GM12872 (cell line): Measurements from ENCODE around the gene RTF2.

Experiments used
- TF ChIP-seq, protein P1 (sequence below): IDR thresholded peaks from 3 replicates; pipeline ENCODE4 v1.5.1; 2011; ENCODE audit warnings: low read depth, mild to moderate bottlenecking, low read length, moderate library complexity; ENCODE audit not compliant: insufficient read depth

Gene RTF2

DNA sequence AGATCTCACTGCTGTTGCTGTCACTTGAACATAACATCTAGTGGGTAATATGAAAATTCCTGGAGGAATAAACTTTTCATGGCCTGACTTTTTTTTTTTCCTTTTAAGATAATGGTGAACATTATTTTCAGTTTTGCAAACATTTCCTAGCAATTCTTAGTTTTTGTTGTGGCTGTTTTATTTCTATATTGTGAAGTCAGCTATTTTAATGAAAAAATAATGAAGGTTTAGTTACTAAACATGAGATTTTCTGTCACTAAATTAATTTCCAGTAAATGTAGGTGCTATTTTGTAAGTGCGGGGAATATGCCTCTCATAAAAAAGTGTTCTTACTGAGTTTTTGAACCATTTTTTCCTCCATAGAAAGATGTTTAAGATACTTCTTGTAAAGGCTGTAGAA is 32.7 kb downstream of the RTF2 start:
- TF ChIP-seq, protein P1, sequence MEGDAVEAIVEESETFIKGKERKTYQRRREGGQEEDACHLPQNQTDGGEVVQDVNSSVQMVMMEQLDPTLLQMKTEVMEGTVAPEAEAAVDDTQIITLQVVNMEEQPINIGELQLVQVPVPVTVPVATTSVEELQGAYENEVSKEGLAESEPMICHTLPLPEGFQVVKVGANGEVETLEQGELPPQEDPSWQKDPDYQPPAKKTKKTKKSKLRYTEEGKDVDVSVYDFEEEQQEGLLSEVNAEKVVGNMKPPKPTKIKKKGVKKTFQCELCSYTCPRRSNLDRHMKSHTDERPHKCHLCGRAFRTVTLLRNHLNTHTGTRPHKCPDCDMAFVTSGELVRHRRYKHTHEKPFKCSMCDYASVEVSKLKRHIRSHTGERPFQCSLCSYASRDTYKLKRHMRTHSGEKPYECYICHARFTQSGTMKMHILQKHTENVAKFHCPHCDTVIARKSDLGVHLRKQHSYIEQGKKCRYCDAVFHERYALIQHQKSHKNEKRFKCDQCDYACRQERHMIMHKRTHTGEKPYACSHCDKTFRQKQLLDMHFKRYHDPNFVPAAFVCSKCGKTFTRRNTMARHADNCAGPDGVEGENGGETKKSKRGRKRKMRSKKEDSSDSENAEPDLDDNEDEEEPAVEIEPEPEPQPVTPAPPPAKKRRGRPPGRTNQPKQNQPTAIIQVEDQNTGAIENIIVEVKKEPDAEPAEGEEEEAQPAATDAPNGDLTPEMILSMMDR: no peak

DNA sequence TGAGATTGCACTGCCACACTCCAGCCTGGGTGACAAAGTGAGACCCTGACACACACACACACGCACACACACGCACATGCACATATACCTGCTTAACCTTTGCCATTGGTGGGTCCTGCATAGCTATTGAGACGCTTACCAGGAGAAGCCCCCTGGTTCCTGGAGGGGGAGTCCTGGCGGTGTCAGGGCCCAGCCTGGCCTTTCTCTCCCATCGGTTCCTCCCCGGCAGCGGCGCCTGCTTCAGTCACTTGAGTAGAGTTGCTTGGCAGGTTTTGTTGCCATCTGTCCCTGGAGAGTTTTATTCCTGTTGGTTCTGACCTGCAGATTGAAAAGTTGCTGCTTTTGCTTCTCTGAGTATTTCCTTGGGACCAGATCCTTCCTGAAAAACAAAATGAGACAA is 35.5 kb downstream of the RTF2 start:
- TF ChIP-seq, protein P1: no peak

DNA sequence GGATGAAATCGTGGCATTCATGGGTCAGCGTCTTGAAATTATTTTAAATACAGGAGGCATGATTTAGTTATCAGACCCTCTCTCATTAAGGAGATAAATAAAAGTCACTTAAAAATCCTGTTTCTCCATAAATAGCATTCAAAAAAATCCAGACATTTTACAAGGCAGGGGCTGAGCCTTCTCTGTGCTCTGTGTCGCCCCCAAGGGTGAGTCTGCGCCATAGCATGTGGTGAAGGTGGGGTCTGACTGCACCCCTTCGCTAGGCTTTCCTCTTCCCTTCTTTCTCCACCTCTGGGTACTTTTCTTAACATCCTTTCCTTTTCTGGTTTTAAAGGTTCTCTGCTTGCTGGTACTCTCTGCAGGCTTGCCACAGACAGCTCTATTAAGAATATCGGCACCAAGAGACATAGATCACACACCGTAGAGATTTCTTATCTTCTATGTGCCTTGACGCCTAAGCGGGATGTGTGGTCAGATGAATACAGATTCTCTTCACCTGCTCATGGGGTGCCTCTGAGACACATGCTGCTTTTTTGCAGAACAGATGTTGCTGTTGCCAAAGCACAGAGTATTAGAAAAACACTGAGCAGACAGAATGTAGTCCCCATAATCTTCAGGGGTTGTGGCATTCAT is 36.1 kb downstream of the RTF2 start:
- TF ChIP-seq, protein P1: peak; percentile 60

DNA sequence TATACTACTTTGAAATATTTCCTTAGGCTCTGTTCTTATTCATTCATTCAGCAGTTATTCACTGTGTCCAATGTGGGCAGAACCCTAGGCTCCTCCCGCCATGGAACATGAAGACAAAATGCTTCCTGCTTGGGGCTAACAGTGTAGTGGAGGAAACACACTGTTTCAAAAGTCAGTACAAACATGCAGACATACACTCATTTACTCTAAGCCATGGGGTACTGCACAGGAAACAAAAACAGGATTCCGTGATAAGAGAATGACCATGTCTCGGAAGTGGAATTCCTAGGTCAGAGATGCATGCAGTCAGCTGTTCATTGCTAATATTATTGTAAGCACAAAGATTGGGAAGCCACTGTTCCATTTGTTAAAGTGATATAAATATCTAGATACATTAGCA is 37.7 kb downstream of the RTF2 start:
- TF ChIP-seq, protein P1: no peak

DNA sequence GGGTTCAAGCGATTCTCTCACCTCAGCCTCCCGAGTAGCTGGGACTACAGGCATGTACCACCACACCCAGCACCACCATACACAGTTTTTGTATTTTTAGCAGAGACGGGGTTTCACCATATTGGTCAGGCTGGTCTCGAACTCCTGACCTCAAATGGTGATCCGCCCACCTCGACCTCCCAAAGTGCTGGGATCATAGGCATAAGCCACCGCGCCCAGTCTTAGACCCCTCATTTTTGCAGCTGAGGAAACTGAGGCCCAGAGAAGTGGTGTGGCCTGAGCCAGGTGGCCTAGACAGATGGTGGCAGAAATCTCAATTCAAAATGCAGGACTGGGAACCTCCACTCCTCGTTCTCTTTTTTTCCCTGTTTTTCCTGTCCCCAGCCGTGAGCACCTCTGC is 43.5 kb downstream of the RTF2 start:
- TF ChIP-seq, protein P1: no peak

DNA sequence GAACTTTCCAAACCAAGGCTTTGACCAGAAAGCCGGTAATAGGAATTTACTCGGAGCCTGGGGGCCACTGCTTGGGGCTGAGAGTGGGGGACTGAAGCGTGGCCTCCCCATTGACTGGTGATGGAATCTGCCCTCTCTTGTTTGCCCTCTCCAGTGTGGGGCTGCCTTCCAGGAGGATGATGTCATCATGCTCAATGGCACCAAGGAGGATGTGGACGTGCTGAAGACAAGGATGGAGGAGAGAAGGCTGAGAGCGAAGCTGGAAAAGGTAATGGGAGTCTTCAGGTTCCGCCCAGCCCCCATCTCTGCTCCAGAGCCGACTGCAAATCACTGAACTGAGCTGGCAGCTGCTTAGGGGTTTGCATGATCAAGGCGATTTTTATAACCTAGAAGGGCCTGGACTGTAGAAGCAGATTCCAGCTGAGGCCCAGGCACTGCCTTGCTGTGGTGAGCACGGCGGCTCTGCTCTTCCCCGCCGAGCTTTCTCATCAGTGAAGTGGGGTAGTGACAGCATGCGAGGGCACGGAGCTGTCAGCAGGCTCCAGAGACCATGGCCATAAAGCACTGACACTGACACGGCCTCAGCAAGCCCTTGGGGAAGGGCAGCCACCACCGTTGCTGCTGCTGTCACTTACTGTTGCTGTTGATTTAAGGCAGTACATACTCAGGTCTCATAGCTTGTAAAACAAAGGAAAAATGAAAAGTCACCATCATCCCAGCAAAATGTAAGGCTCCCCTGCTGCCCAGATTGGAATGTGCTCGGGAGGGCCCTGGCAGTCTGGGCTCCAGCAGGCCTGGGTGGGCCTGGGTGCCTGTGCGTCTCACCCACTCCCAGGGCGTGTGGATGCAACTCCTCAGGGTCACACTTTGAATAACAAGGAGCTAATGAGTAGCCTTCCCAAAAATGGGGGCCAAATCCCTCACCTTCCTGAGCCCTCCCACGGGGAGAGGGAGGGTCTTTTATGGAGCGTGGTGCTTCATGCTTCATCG is 45.0 kb downstream of the RTF2 start:
- TF ChIP-seq, protein P1: no peak

DNA sequence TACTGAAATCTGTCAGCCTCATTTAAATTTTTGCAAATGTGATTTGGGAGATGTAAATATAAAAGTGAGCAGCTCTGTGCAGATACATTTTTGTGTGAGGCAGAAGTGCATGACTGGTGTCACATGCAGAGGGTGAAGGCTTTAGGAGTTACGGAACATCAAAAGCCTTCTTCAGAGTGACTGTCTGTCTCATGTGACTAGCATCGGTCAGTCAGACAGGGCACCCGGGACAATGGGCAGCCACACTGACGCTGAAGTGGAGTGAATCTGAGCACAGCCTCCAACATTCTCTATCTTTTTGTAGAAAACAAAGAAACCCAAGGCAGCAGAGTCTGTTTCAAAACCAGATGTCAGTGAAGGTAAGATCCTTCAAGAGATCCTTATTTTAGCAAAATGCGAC is 48.2 kb downstream of the RTF2 start:
- TF ChIP-seq, protein P1: no peak
